HFFc6 (cell line): ENCODE measurements around the gene FH. TPM values are rescaled to one million over a fixed set of nuclear protein-coding genes. Genes with fewer than 3 reads are reported as not detected.

ENCODE experiments used
- DNase-seq: peaks from one replicate; pipeline ENCODE4 v3.0.0-alpha.2; 2018
- H3K27ac Mint-ChIP-seq: 2 replicates; pipeline ENCODE4 v1.8.0; 2020; ENCODE audit warnings: mild to moderate bottlenecking, mixed read lengths
- H3K27me3 Mint-ChIP-seq: 2 replicates; pipeline ENCODE4 v1.8.0; 2021; ENCODE audit warnings: mild to moderate bottlenecking, moderate library complexity, mixed read lengths; ENCODE audit not compliant: insufficient read depth
- H3K36me3 Mint-ChIP-seq: 2 replicates; pipeline ENCODE4 v1.8.0; 2021; ENCODE audit warnings: low read depth, mixed read lengths
- H3K4me1 Mint-ChIP-seq: 2 replicates; pipeline ENCODE4 v1.8.0; 2020; ENCODE audit warnings: low read depth, mixed read lengths
- H3K4me3 Mint-ChIP-seq: 2 replicates; pipeline ENCODE4 v1.8.0; 2020; ENCODE audit warnings: mild to moderate bottlenecking, moderate library complexity, mixed read lengths
- H3K9me3 Mint-ChIP-seq: 2 replicates; pipeline ENCODE4 v1.8.0; 2020; ENCODE audit warnings: mild to moderate bottlenecking, mixed read lengths
- CTCF ChIP-seq: fragments of 200-600 bp; sonication (generic); IDR thresholded peaks from 2 replicates; pipeline ENCODE4 v1.5.0; 2021; ENCODE audit warnings: antibody characterized with exemption, mild to moderate bottlenecking
- total RNA-seq, 6 experiments: library from RNA; stranded (reverse); fragmentation: NEBNext Ultra II Directional; extraction: Animal tissue kit (Norgen Biotek cat#: 25700); gene quantifications; 2 replicates in 1 of 6; 3 replicates in 5 of 6; pipeline ENCODE4 v1.2.3, GENCODE V29; 2021

The FH gene
- total RNA-seq, 6 experiments from 2014 or later: 107 to 137 (median 123) TPM

GRCh38 chr1:241542199-241542907 lies 22.8 kb upstream of the FH start:
- Mint-ChIP-seq H3K27ac (no peak overlapping the region), H3K27me3 (peaks cover 7% of the 10 kb centered on the region), H3K9me3 (no peaks in the 10 kb centered on the region), H3K4me1 (no peaks in the 10 kb centered on the region), H3K36me3 (no peaks in the 10 kb centered on the region), H3K4me3 (no peak overlapping the region)
- DNase-seq: no peak
- TF ChIP-seq CTCF: no peak

- Mint-ChIP-seq H3K27ac (no peak overlapping the region), H3K4me3 (no peak overlapping the region), H3K36me3 (no peaks in the 10 kb centered on the region), H3K9me3 (no peaks in the 10 kb centered on the region), H3K27me3 (peaks cover 8% of the 10 kb centered on the region), H3K4me1 (peaks cover 9% of the 10 kb centered on the region)
- no peak for DNase-seq
- TF ChIP-seq CTCF: no peak
Observed at GRCh38 chr1:241536969-241537368, 17.4 kb upstream of the FH start.

- H3K9me3 Mint-ChIP-seq: no peaks in the 10 kb centered on the region
- no peak overlapping the region for H3K4me3 Mint-ChIP-seq
- no peaks in the 10 kb centered on the region for H3K36me3 Mint-ChIP-seq
- DNase-seq: no peak
- peaks cover 16% of the 10 kb centered on the region for H3K4me1 Mint-ChIP-seq
- TF ChIP-seq CTCF: no peak
- H3K27ac Mint-ChIP-seq: no peak overlapping the region
- peaks cover 8% of the 10 kb centered on the region for H3K27me3 Mint-ChIP-seq
Observed at GRCh38 chr1:241536304-241536703, 16.7 kb upstream of the FH start.

- Mint-ChIP-seq H3K4me1 (peaks cover 22% of the 10 kb centered on the region), H3K9me3 (no peaks in the 10 kb centered on the region), H3K27me3 (peaks cover 8% of the 10 kb centered on the region), H3K4me3 (no peak overlapping the region), H3K27ac (no peak overlapping the region), H3K36me3 (no peaks in the 10 kb centered on the region)
- no peak for TF ChIP-seq CTCF
- DNase-seq: no peak
Observed at GRCh38 chr1:241533326-241534115, 14.0 kb upstream of the FH start.

GRCh38 chr1:241532864-241533263 lies 13.3 kb upstream of the FH start:
- no peaks in the 10 kb centered on the region for H3K9me3 Mint-ChIP-seq
- H3K27ac Mint-ChIP-seq: no peak overlapping the region
- no peak overlapping the region for H3K4me3 Mint-ChIP-seq
- peaks cover 8% of the 10 kb centered on the region for H3K27me3 Mint-ChIP-seq
- no peak for TF ChIP-seq CTCF
- no peaks in the 10 kb centered on the region for H3K36me3 Mint-ChIP-seq
- no peak for DNase-seq
- H3K4me1 Mint-ChIP-seq: peaks cover 22% of the 10 kb centered on the region
